NCI-H1436 treated with DMSO at 0.1 percent for 48 hours (cell line): Measurements from ENCODE around the gene NIT1.

Source experiments
- DNase-seq: peaks from one replicate; lab custom pipeline; 2025; lab: John Stamatoyannopoulos, UW

The NIT1 gene

DNA sequence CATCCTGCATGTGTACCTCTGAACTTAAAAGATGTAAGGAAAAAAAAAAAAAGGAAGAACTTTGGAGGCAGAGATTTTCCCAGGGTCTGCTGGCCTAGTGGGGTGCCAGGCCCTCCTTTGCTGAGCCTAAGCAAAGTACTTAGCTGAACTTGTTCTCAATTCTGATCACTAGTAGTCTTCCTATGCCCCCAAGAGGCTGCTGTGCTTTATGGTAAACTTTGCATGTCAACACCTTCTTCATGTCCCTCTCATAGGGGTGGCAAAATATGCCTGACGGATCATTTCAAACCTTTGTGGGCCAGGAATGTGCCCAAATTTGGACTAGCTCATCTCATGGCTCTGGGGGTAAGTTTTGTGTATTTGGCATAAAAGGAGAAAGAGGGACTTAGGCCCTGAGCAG is 40.0 kb downstream of the NIT1 start:
- no peak for DNase-seq

DNA sequence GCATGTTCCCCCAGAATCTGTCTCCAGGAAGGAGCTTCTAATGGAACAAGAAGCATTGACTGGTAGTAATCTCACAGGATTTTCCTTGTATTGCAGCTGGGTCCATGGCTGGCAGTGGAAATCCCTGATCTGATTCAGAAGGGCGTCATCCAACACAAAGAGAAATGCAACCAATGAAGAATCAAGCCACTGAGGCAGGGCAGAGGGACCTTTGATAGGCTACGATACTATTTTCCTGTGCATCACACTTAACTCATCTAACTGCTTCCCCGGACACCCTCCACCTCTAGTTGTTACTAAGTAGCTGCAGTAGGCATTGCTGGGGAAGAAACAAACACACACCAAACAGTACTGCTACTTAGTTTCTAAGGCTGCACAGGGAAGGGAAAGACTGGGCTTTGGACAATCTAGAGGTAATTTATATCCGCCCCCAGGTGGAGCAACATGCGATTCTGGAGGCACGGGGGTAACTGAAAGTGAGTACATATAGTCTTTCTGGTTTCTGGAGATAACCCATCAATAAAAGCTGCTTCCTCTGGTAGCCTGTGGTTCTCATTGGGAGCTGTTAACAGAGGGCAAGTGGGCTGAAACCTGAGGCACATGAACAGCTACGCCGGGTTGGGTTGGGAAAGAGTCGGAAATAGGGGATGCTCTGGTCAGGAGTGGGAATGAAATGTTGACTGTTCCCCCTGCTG is 40.6 kb downstream of the NIT1 start:
- DNase-seq: no peak

DNA sequence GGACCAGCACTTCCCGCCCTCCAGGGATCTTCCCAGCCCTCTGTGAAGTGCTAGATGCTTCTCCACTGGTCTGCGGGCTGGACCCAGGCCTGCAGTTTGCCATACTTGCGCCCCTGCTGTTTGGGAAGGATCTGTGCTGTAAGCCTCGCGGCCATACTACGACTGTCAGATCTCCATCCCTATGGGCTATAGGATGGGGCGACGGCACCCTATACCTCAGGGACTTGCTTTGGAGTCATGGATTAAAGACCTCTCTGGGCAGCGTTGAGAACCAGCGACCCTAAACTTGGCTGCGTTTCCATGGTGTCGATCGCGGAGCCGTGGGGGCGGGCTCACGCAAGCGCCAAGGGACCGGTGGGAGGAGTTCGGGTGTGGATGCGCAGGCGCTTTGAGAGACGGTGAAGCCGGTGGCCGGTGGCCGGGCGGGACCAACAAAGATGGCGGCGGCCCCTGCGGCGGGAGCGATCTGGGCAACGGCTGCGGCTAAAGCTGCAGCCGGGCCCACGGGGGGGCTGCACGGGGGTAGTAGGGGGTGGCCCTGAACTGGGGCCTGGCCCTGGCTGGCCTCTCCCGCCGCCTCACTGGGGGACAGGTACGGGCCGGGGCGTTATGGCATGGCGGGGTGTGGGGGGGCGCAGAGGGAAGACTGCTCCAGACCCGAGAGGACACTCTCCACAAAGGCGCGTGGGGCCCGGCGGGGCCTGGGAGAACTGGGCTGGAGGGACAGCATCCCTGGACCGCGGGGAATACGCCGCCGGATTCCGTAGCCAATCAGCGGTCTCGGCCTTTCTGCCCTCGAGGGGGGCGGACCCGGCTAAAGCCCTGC is 41.4 kb downstream of the NIT1 start, which contains the start of gene USP21:
Gene USP21 (plus strand): TSS at position 414 of the 826 bp plus-strand sequence. CDS start 1,141 bp downstream, outside the sequence.
- peak; percentile 37 for DNase-seq

DNA sequence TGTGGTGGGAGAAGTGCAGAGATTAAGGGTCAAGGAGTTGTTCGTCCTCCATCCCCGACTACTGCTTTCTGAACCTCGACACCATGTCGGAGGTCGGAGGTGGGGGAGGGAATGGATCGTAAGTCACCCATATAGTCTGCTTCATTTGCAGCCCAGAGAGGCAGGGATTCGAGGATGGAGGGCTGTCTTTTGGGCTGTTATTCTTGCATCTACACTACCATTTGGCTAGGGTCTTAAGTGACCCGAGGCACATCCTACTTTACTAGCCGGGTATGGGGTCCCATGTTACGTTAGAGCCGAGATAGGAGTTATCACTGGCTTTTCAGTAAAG is 42.0 kb downstream of the NIT1 start:
- no peak for DNase-seq

DNA sequence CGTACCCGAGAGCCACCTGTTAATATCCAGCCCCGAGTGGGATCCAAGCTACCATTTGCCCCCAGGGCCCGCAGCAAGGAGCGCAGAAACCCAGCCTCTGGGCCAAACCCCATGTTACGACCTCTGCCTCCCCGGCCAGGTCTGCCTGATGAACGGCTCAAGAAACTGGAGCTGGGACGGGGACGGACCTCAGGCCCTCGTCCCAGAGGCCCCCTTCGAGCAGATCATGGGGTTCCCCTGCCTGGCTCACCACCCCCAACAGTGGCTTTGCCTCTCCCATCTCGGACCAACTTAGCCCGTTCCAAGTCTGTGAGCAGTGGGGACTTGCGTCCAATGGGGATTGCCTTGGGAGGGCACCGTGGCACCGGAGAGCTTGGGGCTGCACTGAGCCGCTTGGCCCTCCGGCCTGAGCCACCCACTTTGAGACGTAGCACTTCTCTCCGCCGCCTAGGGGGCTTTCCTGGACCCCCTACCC is 42.8 kb downstream of the NIT1 start:
- no peak for DNase-seq

DNA sequence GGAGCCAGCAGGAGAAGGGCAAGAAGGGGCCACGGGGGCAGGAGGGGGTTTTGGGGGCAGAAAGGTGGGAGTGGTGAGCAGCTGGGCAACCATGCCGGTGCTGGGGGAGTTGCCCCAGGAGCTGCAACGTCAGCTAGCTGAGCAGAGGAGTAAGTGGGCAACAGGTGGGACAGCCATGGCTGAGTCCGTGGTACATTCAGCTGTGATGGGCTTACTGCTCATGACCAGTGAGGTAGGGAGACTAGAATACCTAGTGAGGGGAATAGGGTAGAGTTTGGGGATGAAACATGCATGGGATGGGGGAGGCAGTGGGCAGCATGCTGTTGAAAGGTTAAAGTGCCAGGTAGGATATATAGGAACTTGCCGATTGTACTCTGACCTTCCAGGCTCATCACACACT is 43.7 kb downstream of the NIT1 start:
- no peak for DNase-seq

DNA sequence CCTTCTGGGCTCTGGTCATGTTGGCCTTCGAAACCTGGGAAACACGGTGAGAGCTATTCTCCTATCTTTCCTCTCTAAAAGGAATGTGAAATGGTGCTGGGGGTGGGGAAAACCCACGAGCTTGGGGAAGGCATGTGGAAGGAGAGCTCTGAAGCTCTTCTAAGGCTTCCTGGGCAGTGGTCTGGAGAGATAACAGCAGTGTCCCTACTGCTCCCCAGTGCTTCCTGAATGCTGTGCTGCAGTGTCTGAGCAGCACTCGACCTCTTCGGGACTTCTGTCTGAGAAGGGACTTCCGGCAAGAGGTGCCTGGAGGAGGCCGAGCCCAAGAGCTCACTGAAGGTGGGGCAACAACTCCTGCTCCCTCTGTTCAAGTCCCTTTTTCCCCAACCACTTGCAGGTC is 44.1 kb downstream of the NIT1 start:
- DNase-seq: no peak

DNA sequence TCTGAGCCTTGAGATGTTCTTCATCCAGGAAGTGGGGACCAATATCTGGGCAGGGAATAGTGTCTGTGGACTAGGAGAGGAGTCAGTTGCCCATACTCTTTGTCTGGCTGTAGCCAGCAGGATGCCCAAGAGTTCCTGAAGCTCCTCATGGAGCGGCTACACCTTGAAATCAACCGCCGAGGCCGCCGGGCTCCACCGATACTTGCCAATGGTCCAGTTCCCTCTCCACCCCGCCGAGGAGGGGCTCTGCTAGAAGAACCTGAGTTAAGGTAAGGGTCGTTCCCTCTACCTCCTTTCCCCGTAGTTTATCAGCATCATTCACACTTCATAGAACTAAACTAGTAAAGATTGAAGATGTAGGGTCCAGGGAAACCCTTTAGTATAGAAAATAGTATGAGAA is 44.9 kb downstream of the NIT1 start:
- DNase-seq: no peak

DNA sequence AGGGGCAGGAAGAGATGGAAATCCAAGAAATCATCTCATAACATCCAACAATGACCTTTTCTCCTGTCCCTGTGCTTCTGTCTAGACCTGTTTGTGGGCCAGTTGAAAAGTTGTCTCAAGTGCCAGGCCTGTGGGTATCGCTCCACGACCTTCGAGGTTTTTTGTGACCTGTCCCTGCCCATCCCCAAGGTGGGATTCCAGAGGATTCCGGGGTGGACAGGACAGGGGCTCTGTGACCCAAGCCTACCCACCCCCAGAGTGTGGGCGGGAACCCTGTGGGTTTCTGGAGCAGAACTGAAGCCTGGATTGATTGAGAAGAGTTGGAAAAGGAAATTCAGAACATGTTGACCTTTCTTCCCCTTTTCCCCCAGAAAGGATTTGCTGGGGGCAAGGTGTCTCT is 45.9 kb downstream of the NIT1 start:
- DNase-seq: no peak

DNA sequence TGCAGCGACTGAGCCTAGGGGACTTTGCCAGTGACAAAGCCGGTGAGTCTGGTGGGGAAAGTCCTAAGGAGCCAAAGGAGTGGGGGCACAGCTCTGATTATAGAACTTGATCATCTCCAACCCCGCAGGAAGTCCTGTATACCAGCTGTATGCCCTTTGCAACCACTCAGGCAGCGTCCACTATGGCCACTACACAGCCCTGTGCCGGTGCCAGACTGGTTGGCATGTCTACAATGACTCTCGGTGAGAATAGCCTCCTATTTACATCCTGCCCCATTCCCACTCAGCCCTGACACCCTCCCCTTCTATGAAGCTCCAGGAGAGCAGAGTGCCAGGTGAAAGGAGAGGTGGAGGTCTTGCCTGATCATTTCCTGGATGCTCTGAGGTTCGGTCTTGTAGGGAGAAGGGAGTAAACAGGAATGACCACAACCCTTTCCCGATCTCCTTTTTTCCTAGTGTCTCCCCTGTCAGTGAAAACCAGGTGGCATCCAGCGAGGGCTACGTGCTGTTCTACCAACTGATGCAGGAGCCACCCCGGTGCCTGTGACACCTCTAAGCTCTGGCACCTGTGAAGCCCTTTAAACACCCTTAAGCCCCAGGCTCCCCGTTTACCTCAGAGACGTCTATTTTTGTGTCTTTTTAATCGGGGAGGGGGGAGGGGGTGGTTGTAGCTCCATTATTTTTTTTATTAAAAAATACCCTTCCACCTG is 47.2 kb downstream of the NIT1 start:
- DNase-seq: no peak

DNA sequence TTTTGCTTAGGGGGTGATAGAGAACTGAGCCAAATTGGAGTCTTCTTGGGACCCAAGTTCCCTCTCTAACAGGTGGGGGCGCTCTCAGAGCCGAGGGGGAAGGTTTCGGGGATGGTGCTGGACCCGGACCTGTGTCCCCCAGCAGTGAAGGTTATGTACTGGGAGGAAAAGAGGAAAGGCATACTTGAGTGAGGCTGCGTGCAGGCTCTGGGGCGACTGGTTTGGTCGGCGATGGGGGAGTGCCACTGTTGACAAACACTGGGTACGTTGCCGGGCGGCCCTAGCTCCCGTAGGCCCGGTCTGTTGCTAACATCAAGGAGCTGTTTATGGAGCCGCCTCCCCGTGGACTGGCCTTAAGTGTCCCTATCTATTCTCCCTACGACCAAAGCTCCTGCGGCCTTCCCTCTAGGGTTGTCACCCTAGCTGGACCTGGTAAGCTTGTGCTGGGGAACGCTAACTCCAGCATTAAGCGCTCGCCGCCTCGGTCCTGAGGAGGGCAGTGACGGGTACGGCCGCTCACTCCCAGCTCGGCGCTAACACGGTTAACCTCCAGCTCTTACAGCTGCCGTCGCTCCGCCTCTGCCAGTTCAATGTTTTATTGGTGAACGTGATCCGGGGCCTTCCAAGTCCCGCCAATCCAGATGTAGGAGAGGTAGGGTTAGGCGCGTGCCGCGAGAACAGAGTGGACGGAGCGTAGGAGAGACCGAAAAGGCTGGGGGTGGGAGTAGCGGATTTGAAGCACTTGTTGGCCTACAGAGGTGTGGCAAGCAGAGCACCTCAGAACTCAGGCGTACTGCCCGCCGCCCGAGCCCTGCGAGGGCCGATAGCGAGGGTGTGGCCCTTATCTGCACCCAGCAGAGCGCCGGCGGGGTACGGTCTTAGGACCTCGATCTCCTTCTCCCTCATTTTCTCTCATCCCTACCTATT is 48.1 kb downstream of the NIT1 start, which contains the start of gene PPOX:
Gene PPOX (plus strand): TSS at position 685 of the 927 bp plus-strand sequence. CDS start 422 bp downstream, outside the sequence.
- peak; percentile 87 for DNase-seq

DNA sequence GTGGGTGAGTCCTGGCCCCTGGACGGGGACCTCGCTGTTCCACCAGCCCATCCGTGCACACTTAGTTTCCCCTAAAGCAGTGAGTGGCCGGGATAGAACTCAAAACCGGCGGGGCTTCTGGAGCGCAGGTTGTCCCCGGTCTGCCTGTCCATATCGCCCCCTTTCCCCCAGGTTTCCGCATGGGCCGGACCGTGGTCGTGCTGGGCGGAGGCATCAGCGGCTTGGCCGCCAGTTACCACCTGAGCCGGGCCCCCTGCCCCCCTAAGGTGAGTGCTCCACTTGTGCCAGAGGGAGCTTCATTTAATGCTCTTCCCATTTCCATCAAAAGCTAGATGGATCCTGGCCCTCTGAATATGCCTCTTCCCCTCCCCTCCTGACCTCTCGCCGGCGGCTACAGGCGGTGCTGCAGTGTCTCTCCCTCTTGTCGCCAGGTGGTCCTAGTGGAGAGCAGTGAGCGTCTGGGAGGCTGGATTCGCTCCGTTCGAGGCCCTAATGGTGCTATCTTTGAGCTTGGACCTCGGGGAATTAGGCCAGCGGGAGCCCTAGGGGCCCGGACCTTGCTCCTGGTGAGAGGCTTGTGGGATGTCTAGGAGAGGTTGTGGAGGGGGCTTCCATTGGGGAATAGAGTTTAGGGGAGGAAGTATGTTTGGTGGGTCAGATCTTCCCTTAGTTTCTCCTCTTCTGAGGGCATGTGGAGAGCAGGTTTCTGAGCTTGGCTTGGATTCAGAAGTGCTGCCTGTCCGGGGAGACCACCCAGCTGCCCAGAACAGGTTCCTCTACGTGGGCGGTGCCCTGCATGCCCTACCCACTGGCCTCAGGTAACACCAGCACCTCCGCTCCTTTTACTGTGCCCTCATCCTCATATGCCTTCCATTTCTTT is 49.0 kb downstream of the NIT1 start:
- DNase-seq: no peak

DNA sequence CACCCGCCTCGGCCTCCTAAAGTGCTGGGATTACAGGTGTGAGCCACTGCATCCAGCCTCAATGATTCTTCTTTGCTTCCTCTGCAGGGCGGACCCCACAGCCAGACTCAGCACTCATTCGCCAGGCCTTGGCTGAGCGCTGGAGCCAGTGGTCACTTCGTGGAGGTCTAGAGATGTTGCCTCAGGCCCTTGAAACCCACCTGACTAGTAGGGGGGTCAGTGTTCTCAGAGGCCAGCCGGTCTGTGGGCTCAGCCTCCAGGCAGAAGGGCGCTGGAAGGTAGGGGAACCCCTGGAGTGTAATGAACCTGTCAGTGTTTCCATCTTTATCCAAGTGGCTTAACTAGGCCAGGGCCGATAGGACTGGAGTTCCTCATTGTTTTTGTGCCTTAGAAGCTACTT is 51.0 kb downstream of the NIT1 start:
- no peak for DNase-seq
